DMS53 treated with DMSO at 0.1 percent for 48 hours (cell line): ENCODE results near the gene UBR1.
"Not testable (repeated sequence)": the region's sequence is repeated elsewhere in the genome, so short reads cannot be mapped to it uniquely, and the experiment has no call there.

ENCODE experiments used
- DNase-seq: peaks from one replicate; lab custom pipeline; 2025; ENCODE audit not compliant: unreplicated experiment; lab: John Stamatoyannopoulos, UW

UBR1 gene

DNA sequence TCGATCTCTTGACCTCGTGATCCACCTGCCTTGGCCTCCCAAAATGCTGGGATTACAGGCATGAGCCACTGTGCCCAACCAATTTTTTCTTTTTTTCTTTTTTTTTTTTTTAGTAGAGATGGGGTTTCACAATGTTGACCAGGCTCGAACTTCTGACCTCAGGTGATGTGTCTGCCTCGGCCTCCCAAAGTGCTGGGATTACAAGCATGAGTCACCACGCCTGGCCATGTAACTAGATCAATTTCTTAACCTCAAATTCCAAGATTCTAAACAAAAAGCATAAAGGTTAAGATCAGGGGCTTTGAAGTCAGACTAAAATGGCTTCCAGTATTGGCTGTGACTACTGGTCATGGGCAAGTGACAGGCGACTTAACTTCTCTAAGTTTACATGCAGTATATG is 126.7 kb downstream of the UBR1 start:
- not testable (repeated sequence) for DNase-seq

DNA sequence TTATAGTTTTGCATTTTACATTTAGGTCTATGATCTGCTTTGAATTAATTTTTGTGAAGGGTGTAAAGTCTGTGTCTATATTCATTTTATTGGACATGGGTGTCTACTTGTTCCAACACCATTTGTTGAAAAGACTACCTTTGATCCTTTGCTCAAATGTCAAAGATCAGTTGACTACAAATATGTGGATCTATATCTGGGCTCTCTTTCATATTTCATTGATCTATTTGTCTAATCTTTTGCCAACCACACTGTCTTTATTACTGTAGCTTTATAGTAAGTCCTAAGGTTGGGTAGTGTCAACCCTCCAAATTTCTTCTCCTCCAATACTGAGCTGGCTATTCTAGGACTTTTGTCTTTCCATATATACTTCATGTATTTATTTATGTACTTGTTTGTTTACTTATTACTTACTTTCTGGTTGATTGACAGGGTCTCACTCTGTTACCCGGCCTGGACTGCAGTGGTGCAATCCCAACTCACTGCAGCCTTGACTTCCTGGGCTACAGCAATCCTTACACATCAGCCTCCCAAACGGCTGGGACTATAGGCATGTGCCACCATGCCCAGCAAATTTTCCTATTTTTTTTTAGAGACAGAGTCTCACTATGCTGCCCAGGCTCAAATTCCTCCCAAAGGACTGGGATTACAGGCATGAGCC is 131.5 kb downstream of the UBR1 start:
- no peak for DNase-seq

DNA sequence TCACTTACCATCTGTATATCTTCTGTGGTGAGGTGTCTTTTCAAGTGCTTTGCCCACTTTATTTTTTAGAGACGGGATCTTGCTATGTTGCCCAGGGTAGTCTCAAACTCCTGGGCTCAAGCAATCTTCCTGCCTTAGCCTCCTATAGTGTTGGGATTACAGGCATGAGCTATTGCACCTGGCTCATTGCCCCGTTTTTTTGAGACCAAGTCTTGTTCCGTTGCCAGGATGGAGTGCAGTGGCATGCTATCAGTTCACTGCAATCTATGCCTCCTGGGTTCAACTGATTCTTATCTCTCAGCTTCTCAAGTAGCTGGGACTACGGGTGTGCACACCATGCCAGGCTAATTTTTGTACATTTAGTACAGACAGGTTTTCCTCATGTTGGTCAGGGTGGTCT is 132.7 kb downstream of the UBR1 start:
- DNase-seq: no peak

DNA sequence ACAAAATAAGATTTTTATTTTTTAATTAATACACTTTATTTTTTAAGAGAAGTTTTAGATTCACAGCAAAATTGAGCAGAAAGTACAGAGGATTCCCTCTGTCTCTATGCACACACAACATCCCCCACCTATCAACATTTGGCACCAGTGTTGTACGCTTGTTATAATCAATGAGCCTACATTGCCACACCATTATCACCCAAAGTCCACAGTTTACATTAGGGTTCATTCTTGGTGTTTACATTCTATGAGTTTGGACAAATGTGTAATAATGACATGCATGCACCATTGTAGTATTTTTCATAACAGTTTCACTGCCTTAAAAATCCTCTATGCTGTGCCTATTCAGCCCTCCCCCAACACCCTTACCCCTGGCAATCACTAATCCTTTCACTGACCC is 134.0 kb downstream of the UBR1 start:
- DNase-seq: no peak

DNA sequence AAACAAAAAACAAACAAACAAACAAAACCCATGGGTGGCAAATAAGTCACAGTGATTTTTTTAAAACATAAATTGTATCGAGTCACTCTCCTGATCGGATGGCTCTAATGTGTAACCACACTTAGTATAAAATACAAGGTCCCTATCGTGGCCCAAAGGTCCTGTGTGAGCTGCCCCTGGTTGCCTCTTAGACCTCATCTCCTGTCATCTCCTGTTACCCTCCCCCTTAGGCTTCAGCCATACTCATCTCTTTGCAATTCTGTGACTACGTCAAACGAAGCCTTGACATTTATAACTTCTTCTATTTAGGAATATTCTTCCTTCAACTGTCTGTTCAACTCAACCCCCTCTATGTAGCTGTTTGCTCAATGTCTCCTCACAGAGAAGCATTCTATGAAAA is 141.4 kb downstream of the UBR1 start:
- no peak for DNase-seq

DNA sequence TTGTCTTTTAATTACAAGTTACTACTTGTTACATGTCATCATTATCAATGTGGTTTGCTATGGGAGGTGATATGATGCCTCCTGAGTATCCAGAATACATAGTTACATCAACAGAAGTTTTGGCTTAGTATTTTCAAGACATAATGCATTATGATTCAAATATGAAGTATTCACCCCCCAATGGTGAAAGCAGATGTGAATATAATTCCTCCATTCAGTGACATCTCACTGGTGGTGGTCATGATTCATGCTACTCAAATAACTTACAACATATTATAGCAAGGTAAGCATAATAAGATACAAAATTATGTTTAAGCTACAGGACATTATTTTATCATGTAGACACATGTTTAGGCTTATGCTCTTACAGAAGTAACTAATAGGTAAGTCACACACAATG is 150.3 kb downstream of the UBR1 start:
- DNase-seq: no peak

DNA sequence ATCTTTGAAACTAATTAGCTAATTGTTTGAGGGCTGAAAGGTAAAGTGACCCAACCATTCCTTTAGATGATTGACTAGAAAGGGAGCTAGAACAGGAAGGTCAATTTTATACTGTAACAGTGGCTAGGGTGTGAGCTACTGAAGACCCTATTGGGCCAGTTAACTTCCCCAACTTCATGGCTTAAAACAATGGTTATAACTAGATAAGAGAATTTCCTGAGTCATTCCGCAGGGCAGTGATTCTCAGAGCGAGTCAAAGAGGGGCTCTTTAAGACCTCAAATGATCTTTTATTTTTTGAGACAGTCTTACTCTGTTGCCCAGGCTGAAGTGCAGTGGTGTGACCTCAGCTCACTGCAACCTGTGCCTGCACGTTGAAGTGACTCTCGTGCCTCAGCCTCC is 151.5 kb downstream of the UBR1 start:
- no peak for DNase-seq

DNA sequence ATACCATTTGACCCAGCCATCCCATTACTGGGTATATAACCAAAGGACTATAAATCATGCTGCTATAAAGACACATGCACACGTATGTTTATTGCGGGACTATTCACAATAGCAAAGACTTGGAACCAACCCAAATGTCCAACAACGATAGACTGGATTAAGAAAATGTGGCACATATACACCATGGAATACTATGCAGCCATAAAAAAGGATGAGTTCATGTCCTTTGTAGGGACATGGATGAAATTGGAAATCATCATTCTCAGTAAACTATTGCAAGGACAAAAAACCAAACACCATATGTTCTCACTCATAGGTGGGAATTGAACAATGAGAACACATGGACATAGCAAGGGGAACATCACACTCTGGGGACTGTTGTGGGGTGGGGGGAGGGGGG is 156.9 kb downstream of the UBR1 start:
- not testable (repeated sequence) for DNase-seq

DNA sequence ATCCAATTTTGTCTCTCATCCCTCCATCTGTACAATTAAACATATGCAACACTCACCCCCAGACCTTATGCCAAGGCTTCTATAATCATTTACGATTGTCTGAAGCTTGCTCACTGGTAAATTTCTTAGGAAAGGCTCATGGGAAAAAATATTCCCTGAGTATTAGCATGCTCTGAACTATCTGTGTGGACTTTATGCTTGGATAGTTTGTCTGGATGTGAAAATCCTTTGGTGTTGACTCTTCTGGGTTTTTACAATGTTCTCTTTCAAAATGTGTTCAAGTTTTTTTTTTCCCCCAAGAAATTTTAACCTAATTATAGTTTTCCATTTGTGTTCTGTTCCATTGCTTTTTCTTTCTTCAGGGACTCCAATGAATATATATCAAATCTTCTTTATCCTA is 165.3 kb downstream of the UBR1 start:
- DNase-seq: no peak

DNA sequence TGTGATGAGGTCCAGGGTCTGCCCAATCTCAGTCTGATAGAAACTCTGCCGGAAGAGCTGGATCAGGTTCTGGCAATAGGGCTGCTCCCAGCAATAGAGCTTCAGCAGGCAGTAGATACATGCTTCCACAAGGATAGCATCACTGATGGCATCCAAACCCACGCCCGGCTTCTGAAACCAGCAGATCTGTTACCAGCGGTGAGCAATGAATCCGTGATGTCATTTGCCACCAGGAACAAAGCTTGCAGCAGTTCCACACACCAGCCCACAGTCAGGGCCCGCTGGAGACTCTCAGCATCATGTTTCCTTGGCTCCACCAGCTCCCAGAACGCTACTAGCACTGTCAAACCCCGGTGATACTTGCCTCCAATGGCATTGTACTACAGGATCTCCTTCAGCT is 166.0 kb downstream of the UBR1 start:
- no peak for DNase-seq

DNA sequence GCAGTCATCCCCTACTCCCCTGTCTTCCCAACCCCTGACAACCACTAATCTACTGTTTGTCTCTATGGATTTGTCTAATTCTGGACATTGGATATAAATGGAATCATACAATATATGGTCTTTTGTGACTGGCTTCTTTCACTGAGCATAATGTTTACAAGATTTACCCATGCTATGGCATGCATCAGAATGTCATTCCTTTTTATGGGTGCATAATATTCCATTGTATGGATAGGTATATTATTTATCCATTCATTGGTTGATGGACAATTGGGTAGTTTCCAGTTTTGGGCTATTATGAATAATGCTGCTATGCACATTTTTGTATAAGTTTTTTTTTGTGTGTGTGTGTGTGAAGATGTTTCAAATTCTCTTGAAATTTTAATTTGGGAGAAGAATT is 168.7 kb downstream of the UBR1 start:
- no peak for DNase-seq

DNA sequence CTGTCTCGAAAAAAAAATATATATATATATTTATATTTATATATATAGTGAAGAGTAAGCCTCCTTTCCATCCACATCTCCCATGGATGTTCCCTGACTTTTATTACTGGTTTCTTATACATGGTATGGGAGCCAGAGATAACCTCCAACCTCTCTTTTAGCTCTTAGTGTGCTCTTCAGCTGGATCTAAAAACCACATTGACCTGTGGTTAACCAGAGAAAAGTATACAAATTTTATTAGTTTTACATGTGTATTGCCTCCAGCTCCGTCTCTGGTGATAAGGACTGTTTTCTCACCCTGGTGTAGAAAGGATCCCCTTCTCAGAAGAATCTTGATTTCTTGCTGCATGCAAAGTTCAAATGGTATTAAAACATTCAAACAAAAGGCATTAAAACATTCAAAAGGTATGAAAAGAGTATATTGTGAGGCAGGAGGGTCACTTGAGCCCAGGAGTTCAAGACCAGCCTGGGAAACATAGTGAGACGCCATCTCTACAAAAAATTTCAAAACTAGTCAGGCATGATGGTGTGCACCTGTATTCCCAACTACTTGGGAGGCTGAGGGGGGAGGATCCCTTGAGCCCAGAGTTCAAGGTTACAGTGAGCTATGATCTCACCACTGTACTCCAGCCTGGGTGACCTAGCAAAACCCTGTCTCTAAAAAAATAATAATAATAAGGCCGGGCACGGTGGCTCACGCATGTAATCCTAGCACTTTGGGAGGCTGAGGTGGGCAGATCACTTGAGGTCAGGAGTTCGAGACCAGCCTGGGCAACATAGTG is 171.8 kb downstream of the UBR1 start:
- no peak for DNase-seq

DNA sequence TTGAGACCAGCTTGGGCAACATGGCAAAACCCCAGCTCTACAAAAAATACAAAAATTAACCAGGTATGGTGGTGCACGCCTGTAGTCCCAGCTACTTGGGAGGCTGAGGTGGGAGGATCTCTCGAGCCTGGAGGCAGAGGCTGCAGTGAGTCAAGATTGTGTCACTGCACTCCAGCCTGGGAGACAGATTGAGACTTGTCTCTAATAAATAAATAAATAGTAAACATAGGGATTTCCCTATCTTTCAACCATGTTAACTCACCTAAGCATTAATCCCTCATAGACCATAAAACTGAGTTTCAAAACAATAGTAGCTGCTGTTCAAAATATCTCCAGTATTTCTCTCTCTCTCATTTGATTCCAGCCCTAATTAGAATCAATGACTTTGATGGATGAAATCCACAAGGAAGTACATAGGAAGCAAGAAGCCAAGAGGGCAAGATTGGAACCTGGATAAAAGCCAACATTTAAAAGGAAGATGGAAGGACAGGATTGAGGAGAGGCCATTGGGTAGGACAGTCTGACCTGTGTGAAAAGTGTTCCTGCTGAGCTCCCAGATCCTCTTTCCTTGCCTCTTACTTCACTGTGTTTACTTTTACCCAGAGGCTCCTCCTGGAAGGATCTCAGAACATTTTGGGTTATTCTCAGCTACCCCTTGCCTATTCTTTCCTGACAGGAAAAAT is 172.9 kb downstream of the UBR1 start:
- DNase-seq: no peak

DNA sequence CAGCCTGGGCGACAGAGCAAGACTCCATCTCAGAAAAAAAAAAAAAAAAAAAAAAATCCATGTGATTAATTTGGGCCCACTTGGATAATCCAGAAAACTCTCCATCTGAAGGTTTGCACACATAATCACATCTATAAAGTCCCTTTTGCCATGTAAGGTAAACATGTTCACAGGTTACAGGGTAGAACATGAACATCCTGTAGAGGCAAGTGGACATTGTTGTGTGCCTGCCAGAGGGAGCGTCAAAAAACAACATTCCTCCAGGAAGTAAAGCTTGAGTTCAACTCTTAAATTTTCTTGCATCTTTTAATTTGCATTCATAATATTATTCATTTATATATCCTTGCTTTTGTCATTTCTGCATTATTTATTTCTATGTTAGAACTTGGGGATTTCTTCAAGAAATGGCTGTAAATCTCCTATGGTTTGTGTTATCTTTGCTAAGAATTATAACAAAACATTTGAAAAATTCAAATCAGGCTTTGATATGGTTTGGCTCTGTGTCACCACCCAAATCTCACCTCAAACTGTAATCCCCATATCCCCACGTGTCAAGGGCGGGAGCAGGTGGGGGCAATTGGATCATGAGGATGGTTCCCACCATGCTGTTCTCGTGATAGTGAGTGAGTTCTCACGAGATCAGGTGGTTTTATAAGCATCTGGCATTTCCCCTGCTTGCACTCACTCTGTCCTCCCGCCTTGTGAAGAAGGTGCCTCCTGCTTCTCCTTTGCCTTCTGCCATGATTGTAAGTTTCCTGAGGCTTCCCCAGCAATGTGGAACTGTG is 173.9 kb downstream of the UBR1 start:
- no peak for DNase-seq

DNA sequence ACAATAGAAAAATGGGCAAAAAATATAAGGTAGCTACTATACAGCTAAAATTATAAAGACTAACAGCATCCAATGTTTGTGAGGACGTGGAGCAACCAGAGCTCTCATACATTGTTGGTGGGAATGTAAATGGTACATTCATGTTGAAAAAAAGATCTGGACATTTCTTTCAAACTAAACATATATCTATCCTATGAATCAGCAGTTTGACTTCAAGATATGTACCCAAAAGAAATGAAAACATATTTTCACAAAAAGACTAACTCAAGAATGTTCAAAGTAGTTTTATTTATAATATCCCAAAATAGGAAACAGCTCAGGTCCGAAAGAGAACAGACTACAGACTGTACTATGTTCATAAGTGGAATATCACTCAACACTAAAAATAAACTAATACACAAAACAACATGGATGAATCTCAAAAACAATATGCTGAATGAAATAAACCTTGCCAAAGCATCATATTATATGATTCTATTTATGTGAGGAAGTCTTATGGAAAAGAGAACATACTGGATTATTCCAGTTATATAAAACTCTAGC is 176.5 kb downstream of the UBR1 start:
- DNase-seq: no peak

DNA sequence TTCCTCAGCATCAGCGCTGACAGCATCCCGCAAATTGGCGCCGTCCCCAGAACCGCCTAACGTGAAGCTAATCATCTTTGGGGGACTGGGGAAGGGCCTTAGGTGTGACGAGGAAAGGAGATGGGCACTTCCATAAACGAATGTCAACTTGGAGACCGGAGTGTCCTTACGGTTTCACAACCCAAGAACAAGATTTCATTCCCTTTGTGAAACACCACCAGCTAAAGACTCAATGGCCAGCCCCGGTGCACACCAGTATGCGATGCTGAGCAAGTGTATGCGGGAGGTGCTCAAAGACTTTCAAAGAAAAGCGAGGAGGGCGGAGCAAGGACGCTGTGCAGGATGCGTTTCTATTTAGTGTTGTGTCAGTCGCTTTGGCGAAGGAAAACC is 184.5 kb downstream of the UBR1 start:
- DNase-seq: no peak

DNA sequence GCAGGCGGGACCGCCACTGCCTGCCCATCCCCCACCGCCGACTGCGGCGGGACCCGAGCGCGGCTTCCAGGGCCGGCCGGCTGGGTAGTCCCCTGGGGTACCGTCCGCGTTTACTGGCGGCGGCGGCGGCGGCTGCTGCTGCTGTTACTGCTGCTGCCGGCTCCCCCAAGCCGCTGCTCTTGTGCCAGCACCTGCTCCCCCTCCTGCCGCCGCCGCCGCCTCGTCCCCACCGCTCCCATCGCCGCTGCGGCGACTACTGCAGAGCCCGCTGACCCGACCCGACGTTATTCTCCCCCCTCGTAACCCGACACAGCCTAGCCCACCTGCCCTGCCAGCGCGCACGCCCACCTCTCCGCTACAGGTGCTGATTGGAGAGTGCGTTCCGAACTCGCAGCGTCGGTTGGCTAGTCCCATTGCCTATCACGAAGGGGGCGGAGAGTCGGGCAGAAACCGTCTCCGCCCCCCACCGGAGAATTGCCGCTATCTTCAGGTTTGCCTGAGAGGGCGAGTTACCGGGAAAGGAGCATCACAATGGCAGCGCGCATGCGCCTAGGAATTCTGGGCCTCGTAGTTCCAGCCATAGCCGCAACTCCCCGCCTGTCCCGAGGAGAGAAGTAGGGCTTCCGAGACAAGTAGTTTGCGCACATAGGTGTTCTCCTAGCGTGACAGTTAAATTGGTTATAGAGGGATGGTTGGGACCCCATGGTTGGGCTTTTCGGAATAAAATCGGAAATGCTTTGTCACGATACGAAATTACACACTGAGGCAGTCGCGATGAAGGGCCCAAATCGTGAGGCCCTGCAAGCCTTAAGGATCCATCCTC is 185.1 kb downstream of the UBR1 start, which contains the start of gene TTBK2:
TSS of gene TTBK2 (minus strand) at position 260 of the 823 bp plus-strand sequence. CDS start 42,161 bp downstream, outside the sequence.
- DNase-seq: peak; percentile 93

DNA sequence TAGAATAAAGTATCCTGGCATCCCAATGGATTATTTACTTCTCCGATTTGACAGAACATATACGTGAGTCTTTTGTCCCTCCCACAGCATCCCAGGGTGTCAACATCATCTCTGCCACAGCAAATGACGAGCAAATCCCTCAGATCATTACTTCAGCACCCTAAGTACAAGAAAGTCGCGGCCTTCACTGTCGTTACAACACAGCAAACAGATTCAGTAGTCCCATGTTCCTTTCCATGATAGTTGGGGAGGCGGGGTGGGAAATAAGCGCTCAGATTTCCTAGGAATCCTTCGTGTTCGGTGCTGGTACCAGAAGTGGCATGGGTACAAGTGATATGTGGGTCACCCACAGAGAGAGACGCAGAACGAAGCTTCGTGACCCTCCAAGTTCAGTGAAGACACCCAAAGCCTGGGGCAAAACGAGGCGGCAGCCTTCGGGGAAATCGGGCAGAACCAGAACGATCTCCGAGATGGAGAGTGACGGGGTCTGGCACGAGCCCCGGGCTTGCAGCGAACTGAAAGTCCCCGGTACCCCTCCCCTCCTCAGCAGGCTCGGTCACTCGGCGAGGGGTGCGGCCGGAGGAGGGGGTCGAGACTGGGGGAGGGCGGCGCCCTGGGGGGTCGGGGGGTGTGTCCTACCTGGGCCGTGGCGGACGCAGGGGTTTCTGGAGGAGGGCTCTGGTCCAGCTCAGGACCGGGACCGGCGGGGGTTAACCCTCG is 185.9 kb downstream of the UBR1 start:
- DNase-seq: no peak

DNA sequence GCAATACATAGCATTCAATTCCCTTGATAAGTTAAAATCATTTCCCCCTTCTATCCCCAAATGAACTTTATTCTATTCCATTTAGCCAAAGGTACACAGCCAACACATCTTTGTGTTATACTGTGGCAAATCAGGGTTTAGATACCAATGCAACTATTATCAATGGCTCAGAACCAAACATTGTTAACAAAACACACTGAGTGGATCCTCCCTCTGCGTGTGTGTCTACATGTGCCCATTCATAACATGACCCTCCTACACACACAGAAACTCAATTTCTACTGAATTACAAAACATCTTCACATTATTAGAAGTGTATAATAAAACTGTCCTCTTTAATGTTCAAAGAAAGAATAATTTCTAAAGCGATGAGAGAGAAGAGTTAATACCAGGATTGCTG is 186.5 kb downstream of the UBR1 start:
- no peak for DNase-seq

DNA sequence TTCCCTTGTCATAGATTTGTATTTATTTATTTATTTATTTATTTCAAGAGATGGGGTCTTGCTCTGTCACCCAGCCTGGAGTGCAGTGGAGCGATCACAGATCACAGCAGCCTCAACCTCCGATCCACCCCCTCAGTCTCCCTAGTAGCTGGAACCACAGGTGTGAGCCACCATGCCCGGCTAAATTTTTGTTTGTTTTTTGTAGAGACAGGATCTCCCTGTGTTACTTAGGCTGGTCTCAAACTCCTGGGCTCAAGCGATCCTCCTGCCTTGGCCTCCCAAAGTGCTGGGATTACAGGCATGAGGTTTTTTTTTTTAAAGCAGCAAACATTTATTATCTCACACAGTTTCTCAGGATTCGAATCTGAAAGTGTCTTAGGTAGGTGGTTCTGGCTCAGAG is 187.8 kb downstream of the UBR1 start:
- DNase-seq: no peak
